ENCODE results near the gene MFN2.
"Not testable (repeated sequence)": the region's sequence is repeated elsewhere in the genome, so short reads cannot be mapped to it uniquely, and the experiment has no call there.

Gene MFN2

GRCh38 chr1:11979851-11980675 lies at the start of gene MFN2:
TSS of gene MFN2 (plus strand) at chr1:11980444. CDS start at chr1:11989169, 8,725 bp downstream.
- H3K4me1 ChIP-seq (ENCODE audit: control insufficient read depth, insufficient read depth, low read length) = no peaks in the 10 kb centered on the region

GRCh38 chr1:11930571-11931445 lies 49.4 kb upstream of the MFN2 start:
- Histone ChIP-seq H3K4me1 (ENCODE audit: control insufficient read depth, insufficient read depth, low read length) (peaks cover 2% of the 10 kb centered on the region; the same call in 1 of the 2 replicates), H3K36me3 (ENCODE audit: control insufficient read depth, insufficient read depth, low read length) (no peaks in the 10 kb centered on the region; the same call in 1 of the 2 replicates), H3K9me3 (ENCODE audit: control insufficient read depth, insufficient read depth, low read length) (no peaks in the 10 kb centered on the region), H3K27me3 (ENCODE audit: control insufficient read depth, insufficient read depth, low read length) (no peaks in the 10 kb centered on the region), H3K4me3 (ENCODE audit: low read length) (no peak overlapping the region), H3K27ac (ENCODE audit: low read length) (no peak overlapping the region)
- DNase-seq (ENCODE audit: low read depth, low spot score) = no peak
- WGBS (ENCODE audit: insufficient coverage, insufficient read length) = no CpG with 5 or more reads among the region's 7 CpGs

More at GRCh38 chr1:11979851-11980675, at the start of gene MFN2:
- WGBS (ENCODE audit: insufficient coverage, insufficient read length) = no CpG with 5 or more reads among the region's 74 CpGs
- peak; percentile 90 for DNase-seq (ENCODE audit: low read depth, low spot score)
- no peak within 1 kb of the TSS for H3K27ac ChIP-seq (ENCODE audit: low read length)
- peaks cover 11% of the 10 kb centered on the region; the same call in 1 of the 2 replicates for H3K36me3 ChIP-seq (ENCODE audit: control insufficient read depth, insufficient read depth, low read length)
- peak within 1 kb of the TSS; percentile 91 for H3K4me3 ChIP-seq (ENCODE audit: low read length)
- no peaks in the 10 kb centered on the region for H3K27me3 ChIP-seq (ENCODE audit: control insufficient read depth, insufficient read depth, low read length)
- no peaks in the 10 kb centered on the region for H3K9me3 ChIP-seq (ENCODE audit: control insufficient read depth, insufficient read depth, low read length)

- no peaks in the 10 kb centered on the region for H3K9me3 ChIP-seq (ENCODE audit: control insufficient read depth, insufficient read depth, low read length)
- no CpG with 5 or more reads among the region's 10 CpGs for WGBS (ENCODE audit: insufficient coverage, insufficient read length)
- no peak for DNase-seq (ENCODE audit: low read depth, low spot score)
- no peak overlapping the region for H3K27ac ChIP-seq (ENCODE audit: low read length)
- H3K4me1 ChIP-seq (ENCODE audit: control insufficient read depth, insufficient read depth, low read length) = peaks cover 2% of the 10 kb centered on the region; the same call in 1 of the 2 replicates
- H3K4me3 ChIP-seq (ENCODE audit: low read length) = no peak overlapping the region
- no peaks in the 10 kb centered on the region for H3K36me3 ChIP-seq (ENCODE audit: control insufficient read depth, insufficient read depth, low read length)
- no peaks in the 10 kb centered on the region for H3K27me3 ChIP-seq (ENCODE audit: control insufficient read depth, insufficient read depth, low read length)
Measured at GRCh38 chr1:11931845-11932244, 48.4 kb upstream of the MFN2 start.

GRCh38 chr1:11934302-11935056 lies 45.8 kb upstream of the MFN2 start, which contains the start of gene PLOD1:
TSS of gene PLOD1 (plus strand) at chr1:11934717. CDS start at chr1:11934780, 63 bp downstream.
- H3K36me3 ChIP-seq (ENCODE audit: control insufficient read depth, insufficient read depth, low read length) = no peaks in the 10 kb centered on the region
- peaks cover 2% of the 10 kb centered on the region; the same call in 1 of the 2 replicates for H3K4me1 ChIP-seq (ENCODE audit: control insufficient read depth, insufficient read depth, low read length)
- no peak within 1 kb of the TSS for H3K27ac ChIP-seq (ENCODE audit: low read length)
- no peaks in the 10 kb centered on the region for H3K27me3 ChIP-seq (ENCODE audit: control insufficient read depth, insufficient read depth, low read length)
- peak within 1 kb of the TSS; percentile 48; the same call in 1 of the 2 replicates for H3K4me3 ChIP-seq (ENCODE audit: low read length)
- no peak for DNase-seq (ENCODE audit: low read depth, low spot score)
- H3K9me3 ChIP-seq (ENCODE audit: control insufficient read depth, insufficient read depth, low read length) = no peaks in the 10 kb centered on the region
- no CpG with 5 or more reads among the region's 55 CpGs for WGBS (ENCODE audit: insufficient coverage, insufficient read length)

- H3K27ac ChIP-seq (ENCODE audit: low read length) = no peak overlapping the region
Measured at GRCh38 chr1:11935057-11935412, 45.2 kb upstream of the MFN2 start.

GRCh38 chr1:11935733-11936132 lies 44.5 kb upstream of the MFN2 start:
- not testable (repeated sequence) for H3K36me3 ChIP-seq (ENCODE audit: control insufficient read depth, insufficient read depth, low read length); H3K4me3 ChIP-seq (ENCODE audit: low read length); H3K4me1 ChIP-seq (ENCODE audit: control insufficient read depth, insufficient read depth, low read length); H3K27me3 ChIP-seq (ENCODE audit: control insufficient read depth, insufficient read depth, low read length); DNase-seq (ENCODE audit: low read depth, low spot score); H3K27ac ChIP-seq (ENCODE audit: low read length); H3K9me3 ChIP-seq (ENCODE audit: control insufficient read depth, insufficient read depth, low read length)
- whole genome bisulfite sequencing (ENCODE audit: insufficient coverage, insufficient read length) = no CpG with 5 or more reads among the region's 10 CpGs

More at GRCh38 chr1:11935057-11935412, 45.2 kb upstream of the MFN2 start:
- H3K9me3 ChIP-seq (ENCODE audit: control insufficient read depth, insufficient read depth, low read length) = no peaks in the 10 kb centered on the region
- H3K36me3 ChIP-seq (ENCODE audit: control insufficient read depth, insufficient read depth, low read length) = no peaks in the 10 kb centered on the region
- no peak for DNase-seq (ENCODE audit: low read depth, low spot score)
- H3K4me1 ChIP-seq (ENCODE audit: control insufficient read depth, insufficient read depth, low read length) = peaks cover 2% of the 10 kb centered on the region; the same call in 1 of the 2 replicates
- no CpG with 5 or more reads among the region's 2 CpGs for whole genome bisulfite sequencing (ENCODE audit: insufficient coverage, insufficient read length)
- peak overlapping the region; percentile 48; the same call in 1 of the 2 replicates for H3K4me3 ChIP-seq (ENCODE audit: low read length)
- no peaks in the 10 kb centered on the region for H3K27me3 ChIP-seq (ENCODE audit: control insufficient read depth, insufficient read depth, low read length)

- no CpG with 5 or more reads among the region's 15 CpGs for WGBS (ENCODE audit: insufficient coverage, insufficient read length)
- Histone ChIP-seq H3K9me3 (ENCODE audit: control insufficient read depth, insufficient read depth, low read length) (no peaks in the 10 kb centered on the region), H3K4me3 (ENCODE audit: low read length) (no peak overlapping the region), H3K4me1 (ENCODE audit: control insufficient read depth, insufficient read depth, low read length) (peaks cover 4% of the 10 kb centered on the region; the same call in 1 of the 2 replicates), H3K27me3 (ENCODE audit: control insufficient read depth, insufficient read depth, low read length) (no peaks in the 10 kb centered on the region), H3K27ac (ENCODE audit: low read length) (no peak overlapping the region), H3K36me3 (ENCODE audit: control insufficient read depth, insufficient read depth, low read length) (no peaks in the 10 kb centered on the region)
- no peak for DNase-seq (ENCODE audit: low read depth, low spot score)
Measured at GRCh38 chr1:11938722-11939526, 41.3 kb upstream of the MFN2 start.

GRCh38 chr1:11939794-11940193 lies 40.5 kb upstream of the MFN2 start:
- H3K9me3 ChIP-seq (ENCODE audit: control insufficient read depth, insufficient read depth, low read length); H3K27me3 ChIP-seq (ENCODE audit: control insufficient read depth, insufficient read depth, low read length); H3K4me3 ChIP-seq (ENCODE audit: low read length); DNase-seq (ENCODE audit: low read depth, low spot score); H3K4me1 ChIP-seq (ENCODE audit: control insufficient read depth, insufficient read depth, low read length); H3K36me3 ChIP-seq (ENCODE audit: control insufficient read depth, insufficient read depth, low read length); H3K27ac ChIP-seq (ENCODE audit: low read length): not testable (repeated sequence)
- WGBS (ENCODE audit: insufficient coverage, insufficient read length) = no CpG with 5 or more reads among the region's 7 CpGs

GRCh38 chr1:11940260-11940921 lies 39.9 kb upstream of the MFN2 start:
- Histone ChIP-seq H3K4me3 (ENCODE audit: low read length) (no peak overlapping the region), H3K36me3 (ENCODE audit: control insufficient read depth, insufficient read depth, low read length) (no peaks in the 10 kb centered on the region), H3K4me1 (ENCODE audit: control insufficient read depth, insufficient read depth, low read length) (peaks cover 4% of the 10 kb centered on the region; the same call in 1 of the 2 replicates), H3K9me3 (ENCODE audit: control insufficient read depth, insufficient read depth, low read length) (no peaks in the 10 kb centered on the region), H3K27me3 (ENCODE audit: control insufficient read depth, insufficient read depth, low read length) (no peaks in the 10 kb centered on the region), H3K27ac (ENCODE audit: low read length) (no peak overlapping the region)
- WGBS (ENCODE audit: insufficient coverage, insufficient read length) = no CpG with 5 or more reads among the region's 9 CpGs
- no peak for DNase-seq (ENCODE audit: low read depth, low spot score)
